Stimulated activated CD4-positive, alpha-beta T cell treated with anti-CD3 and anti-CD28 coated beads, TNF-alpha, amount 100 ng/mL, for 1 hour (primary cell): Measurements from ENCODE around the gene SGPP1.
"Not testable (repeated sequence)": the region's sequence is repeated elsewhere in the genome, so short reads cannot be mapped to it uniquely, and the experiment has no call there.

Experiments
- DNase-seq, 3 donors: peaks; one replicate each; pipeline ENCODE4 v3.0.0-alpha.2; 2020; ENCODE audit warnings: low read depth in 3 of 3, low spot score in 1 of 3

SGPP1 gene

GRCh38 chr14:63726499-63726898 is 1.4 kb downstream of the SGPP1 start:
- DNase-seq, result no peak

GRCh38 chr14:63725786-63726460 is 1.9 kb downstream of the SGPP1 start:
- no peak for DNase-seq

GRCh38 chr14:63717702-63718101 is 10.2 kb downstream of the SGPP1 start:
- no peak for DNase-seq

- no peak for DNase-seq
Measured at GRCh38 chr14:63715360-63715759, 12.5 kb downstream of the SGPP1 start.

- DNase-seq, result no peak
Measured at GRCh38 chr14:63713764-63714163, 14.1 kb downstream of the SGPP1 start.

- no peak for DNase-seq
Measured at GRCh38 chr14:63713058-63713457, 14.8 kb downstream of the SGPP1 start.

- no peak for DNase-seq
Measured at GRCh38 chr14:63712123-63712522, 15.7 kb downstream of the SGPP1 start.

GRCh38 chr14:63710497-63710896 is 17.4 kb downstream of the SGPP1 start:
- no peak for DNase-seq

- no peak for DNase-seq
Measured at GRCh38 chr14:63709589-63709988, 18.3 kb downstream of the SGPP1 start.

GRCh38 chr14:63707216-63707615 is 20.6 kb downstream of the SGPP1 start:
- no peak for DNase-seq

GRCh38 chr14:63705561-63706070 is 22.2 kb downstream of the SGPP1 start:
- DNase-seq, result no peak

GRCh38 chr14:63702530-63702929 is 25.3 kb downstream of the SGPP1 start:
- DNase-seq, result not testable (repeated sequence)

GRCh38 chr14:63701606-63702299 is 26.1 kb downstream of the SGPP1 start:
- DNase-seq, result no peak

GRCh38 chr14:63692310-63693020 is 35.4 kb downstream of the SGPP1 start:
- DNase-seq, result no peak

GRCh38 chr14:63689132-63689531 is 38.7 kb downstream of the SGPP1 start:
- no peak for DNase-seq

- DNase-seq, result no peak
Measured at GRCh38 chr14:63686926-63687325, 40.9 kb downstream of the SGPP1 start.

GRCh38 chr14:63685401-63685800 is 42.5 kb downstream of the SGPP1 start:
- no peak for DNase-seq

GRCh38 chr14:63682727-63683593 is 44.9 kb downstream of the SGPP1 start:
- DNase-seq, result no peak

GRCh38 chr14:63678536-63678935 is 49.3 kb downstream of the SGPP1 start:
- DNase-seq, result no peak

- DNase-seq, result no peak
Measured at GRCh38 chr14:63677891-63678379, 49.9 kb downstream of the SGPP1 start.

GRCh38 chr14:63676615-63677014 is 51.2 kb downstream of the SGPP1 start:
- DNase-seq, result no peak
